Motor neuron (in vitro differentiated cells): Measurements from ENCODE around the gene REXO2. TPM values are rescaled to one million over a fixed set of nuclear protein-coding genes. Genes with fewer than 3 reads are reported as not detected.
A peak's percentile ranks its signal among the peaks of the same experiment; 100 is the strongest.

Source experiments
- ATAC-seq, 8 experiments: fragments of 200-7000 bp; cut with Tn5 transposase; replicated peaks in 6 of 8; 2 replicates each; pipeline ENCODE4 v1.8.0; 2021; ENCODE audit warnings: mild to moderate bottlenecking in 8 of 8, moderate library complexity in 8 of 8
- H3K27ac ChIP-seq, 2 donors: fragments of 250-450 bp; sonication (Bioruptor Pico); 2 replicates each; pipeline ENCODE4 v1.9.0; 2021; ENCODE audit warnings: antibody characterized with exemption in 2 of 2, mild to moderate bottlenecking in 2 of 2, moderate library complexity in 1 of 2
- H3K4me1 ChIP-seq, 2 donors: fragments of 250-450 bp; sonication (Bioruptor Pico); replicated peaks in 1 of 2; 2 replicates each; pipeline ENCODE4 v1.6.1; 2021; ENCODE audit warnings: antibody characterized with exemption in 2 of 2, mild to moderate bottlenecking in 2 of 2, moderate library complexity in 1 of 2
- H3K4me3 ChIP-seq, 5 donors: fragments of 250-450 bp; sonication (Bioruptor Pico); 2 replicates each; pipeline ENCODE4 v1.9.0; 2021; ENCODE audit warnings: antibody characterized with exemption in 5 of 5, mild to moderate bottlenecking in 5 of 5, moderate library complexity in 4 of 5
- WGBS, 10 experiments: fragments of 450-650 bp; shearing (Covaris generic); methylation state at CpG; one replicate each; pipeline ENCODE4 v1.0.0; 2022; 5-methylcytosine and 5-hydroxymethylcytosine counted together
- in situ Hi-C, 9 experiments: fragments of 400-800 bp; cut with MboI; loops; one replicate each; pipeline ENCODE4 v1.15.0; 2021; ENCODE audit warnings: low sequenced_read_pairs in 9 of 9, low pct_unique_long_range_greater_than_20kb in 2 of 9; ENCODE audit not compliant: unreplicated experiment in 9 of 9
- total RNA-seq, 8 experiments: library from RNA; unstranded; fragments of 300-600 nt; gene quantifications; 2 replicates each; pipeline versions ENCODE4 v1.2.3 to v1.2.4, GENCODE V29; 2022

REXO2 gene
- 100 to 1,000 TPM in 2 of 8 experiments, 10 to 100 TPM in 6; 25.6 to 196 (median 49.8) TPM for total RNA-seq

DNA sequence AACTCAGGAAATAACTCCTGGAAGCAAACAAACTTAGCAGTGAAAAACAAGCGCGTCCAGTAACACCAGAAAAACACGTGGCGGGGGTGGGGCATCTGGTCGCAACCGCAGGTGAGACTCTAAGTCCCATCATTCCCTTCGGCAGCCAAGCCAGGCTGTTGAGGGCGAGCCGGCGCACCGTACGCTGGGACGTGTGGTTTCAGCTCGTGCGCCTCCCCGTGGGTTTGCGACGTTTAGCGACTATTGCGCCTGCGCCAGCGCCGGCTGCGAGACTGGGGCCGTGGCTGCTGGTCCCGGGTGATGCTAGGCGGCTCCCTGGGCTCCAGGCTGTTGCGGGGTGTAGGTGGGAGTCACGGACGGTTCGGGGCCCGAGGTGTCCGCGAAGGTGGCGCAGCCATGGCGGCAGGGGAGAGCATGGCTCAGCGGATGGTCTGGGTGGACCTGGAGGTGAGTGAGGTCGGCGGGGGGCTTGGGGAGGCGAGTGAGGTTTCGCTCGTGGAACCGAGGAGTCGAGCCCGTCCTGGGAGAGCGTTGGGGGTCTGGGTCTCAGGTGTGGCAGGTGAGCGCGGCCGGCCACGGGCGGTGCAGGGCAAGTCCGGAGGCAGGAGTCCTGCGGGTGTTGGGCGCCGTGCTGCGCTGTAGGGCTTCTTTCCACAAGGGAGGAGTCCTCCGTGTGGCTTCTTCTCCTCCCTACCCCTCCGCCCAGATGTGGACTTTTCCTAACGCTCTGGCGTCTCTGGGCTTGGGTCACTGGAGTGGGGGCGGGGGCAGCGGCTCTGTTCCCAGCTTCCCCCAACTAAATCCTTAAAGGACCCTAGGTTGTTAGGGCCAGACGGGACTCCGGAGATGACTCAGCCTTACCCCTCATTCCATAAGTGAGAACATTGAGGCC is at the start of gene REXO2:
REXO2 (plus strand) TSS at position 239 of the 892 bp plus-strand sequence; CDS start at position 301, 62 bp downstream.
- 0 to 2% (median 0%) methylated on average over 1 to 18 of the region's 64 CpGs; no CpG with 5 or more reads in 3 of the 10 experiments for WGBS, 10 experiments
- in situ Hi-C loops: no loop called here
- peak within 1 kb of the TSS; percentile 57 to 97 (median 78) for H3K4me3 ChIP-seq
- peaks cover 7 to 17% of the 10 kb centered on the region in 2 donors for H3K4me1 ChIP-seq
- H3K27ac ChIP-seq: peak within 1 kb of the TSS in 1 of 2 donors; percentile 21
- ATAC-seq: peak; percentile 90 to 98 (median 96)

- no peaks in the 10 kb centered on the region for H3K4me1 ChIP-seq
- H3K27ac ChIP-seq: no peak overlapping the region
- no peak for ATAC-seq
- H3K4me3 ChIP-seq: no peak overlapping the region
- 40 to 100% (median 86%) methylated on average over 2 to 4 of the region's 4 CpGs for WGBS, 10 experiments
- in situ Hi-C loops: no loop called here
These were observed 46.3 kb upstream of the REXO2 start for GRCh38 chr11:114392735-114393667.

DNA sequence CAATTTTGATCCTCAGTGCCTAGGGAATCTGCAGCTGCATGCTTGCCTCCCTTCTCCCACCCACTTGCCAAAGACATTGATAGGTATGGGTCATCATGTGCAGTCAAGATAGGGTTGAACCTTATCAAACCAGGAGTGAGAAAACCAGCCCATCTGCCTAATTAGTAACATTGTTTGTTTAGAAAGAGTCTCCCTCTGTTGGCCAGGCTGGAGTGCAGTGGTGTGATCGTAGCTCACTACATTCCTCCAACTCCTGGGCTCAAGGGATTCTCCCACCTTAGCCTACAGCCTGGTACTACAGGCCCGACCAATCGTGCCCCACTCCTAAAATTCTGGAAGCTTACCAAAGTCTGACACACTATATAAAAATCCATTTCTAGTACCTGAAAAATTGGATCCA is 43.5 kb upstream of the REXO2 start:
- no peak for ATAC-seq
- in situ Hi-C loops: no loop called here
- Histone ChIP-seq H3K4me3 (no peak overlapping the region), H3K4me1 (peaks cover 2 to 11% of the 10 kb centered on the region in 2 donors), H3K27ac (no peak overlapping the region)
- WGBS, 10 experiments: 11 to 85% (median 51%) methylated on average over 1 to 3 of the region's 3 CpGs; no CpG with 5 or more reads in 2 of the 10 experiments

- H3K4me1 ChIP-seq: peaks cover 2 to 16% of the 10 kb centered on the region in 2 donors
- no peak overlapping the region for H3K4me3 ChIP-seq
- in situ Hi-C loops: no loop called here
- ATAC-seq: no peak
- H3K27ac ChIP-seq: no peak overlapping the region
These were observed 42.4 kb upstream of the REXO2 start for GRCh38 chr11:114396916-114397315.

DNA sequence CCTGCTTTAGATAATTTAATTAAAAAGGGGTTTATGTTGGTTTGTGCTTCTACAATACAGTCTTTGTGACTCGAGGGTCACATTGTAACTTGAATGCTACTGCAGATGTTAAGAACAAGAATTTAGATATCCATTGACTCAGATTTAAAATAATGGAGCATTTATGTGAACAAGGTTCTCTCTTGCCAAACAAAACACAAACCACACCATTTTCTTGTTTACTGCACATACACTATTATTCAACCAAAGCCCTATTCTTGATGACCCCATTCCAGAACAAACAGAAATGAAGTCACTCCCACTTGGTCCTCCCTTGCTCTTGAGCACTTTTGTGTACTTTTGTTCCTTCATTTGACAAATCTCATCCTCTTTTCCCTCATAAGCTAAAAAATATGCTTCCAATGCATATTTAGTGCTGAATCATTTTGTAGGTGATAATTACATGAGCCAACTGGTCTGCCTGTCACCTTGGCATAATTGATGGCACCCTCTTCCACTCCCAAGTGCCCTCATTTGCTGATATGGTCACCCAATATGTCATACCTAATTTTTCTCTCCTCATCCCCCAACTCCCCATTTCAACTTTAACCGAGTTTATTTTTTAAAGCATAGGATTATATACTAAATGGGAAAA is 41.8 kb upstream of the REXO2 start:
- Histone ChIP-seq H3K27ac (no peak overlapping the region), H3K4me1 (peaks cover 2 to 18% of the 10 kb centered on the region in 2 donors), H3K4me3 (no peak overlapping the region)
- no peak for ATAC-seq
- 43 to 100% (median 84%) methylated on average over 1 to 2 of the region's 2 CpGs for WGBS, 10 experiments
- in situ Hi-C loops: no loop called here

DNA sequence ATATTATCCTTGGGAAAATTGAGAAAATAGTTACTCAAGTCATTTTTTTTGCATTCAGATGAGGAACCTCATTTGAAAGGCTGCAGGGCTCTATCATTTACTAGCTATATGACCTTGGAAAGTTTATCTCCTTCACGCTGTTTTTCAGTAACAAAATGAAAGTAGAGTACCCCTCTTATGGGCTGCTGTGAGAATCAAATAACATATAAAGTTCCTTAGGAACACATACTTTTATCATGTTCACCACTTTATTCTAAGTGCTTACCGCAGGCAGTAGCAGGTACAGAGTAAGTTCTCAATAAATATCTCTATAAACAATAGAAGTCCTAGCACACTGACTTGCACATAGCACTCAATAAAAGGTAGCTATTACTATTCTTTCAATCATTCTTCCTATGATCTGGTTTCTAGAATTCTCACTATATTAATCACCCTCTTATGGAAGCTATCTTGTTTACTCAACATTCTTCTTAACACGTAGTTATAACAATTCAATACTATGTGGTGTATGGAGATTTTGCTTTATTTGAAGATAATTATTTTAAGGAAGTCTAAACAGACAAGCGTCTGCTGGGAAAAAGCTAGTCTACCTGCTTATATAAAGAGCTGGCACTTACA is 40.9 kb upstream of the REXO2 start:
- H3K4me3 ChIP-seq: peak overlapping the region in 1 of 5 donors; percentile 66
- ATAC-seq: no peak
- in situ Hi-C loops: no loop called here
- 88 to 100% (median 95%) methylated on average over 1 to 4 of the region's 4 CpGs; no CpG with 5 or more reads in 1 of the 10 experiments for WGBS, 10 experiments
- H3K4me1 ChIP-seq: peaks cover 2 to 21% of the 10 kb centered on the region in 2 donors
- H3K27ac ChIP-seq: no peak overlapping the region

DNA sequence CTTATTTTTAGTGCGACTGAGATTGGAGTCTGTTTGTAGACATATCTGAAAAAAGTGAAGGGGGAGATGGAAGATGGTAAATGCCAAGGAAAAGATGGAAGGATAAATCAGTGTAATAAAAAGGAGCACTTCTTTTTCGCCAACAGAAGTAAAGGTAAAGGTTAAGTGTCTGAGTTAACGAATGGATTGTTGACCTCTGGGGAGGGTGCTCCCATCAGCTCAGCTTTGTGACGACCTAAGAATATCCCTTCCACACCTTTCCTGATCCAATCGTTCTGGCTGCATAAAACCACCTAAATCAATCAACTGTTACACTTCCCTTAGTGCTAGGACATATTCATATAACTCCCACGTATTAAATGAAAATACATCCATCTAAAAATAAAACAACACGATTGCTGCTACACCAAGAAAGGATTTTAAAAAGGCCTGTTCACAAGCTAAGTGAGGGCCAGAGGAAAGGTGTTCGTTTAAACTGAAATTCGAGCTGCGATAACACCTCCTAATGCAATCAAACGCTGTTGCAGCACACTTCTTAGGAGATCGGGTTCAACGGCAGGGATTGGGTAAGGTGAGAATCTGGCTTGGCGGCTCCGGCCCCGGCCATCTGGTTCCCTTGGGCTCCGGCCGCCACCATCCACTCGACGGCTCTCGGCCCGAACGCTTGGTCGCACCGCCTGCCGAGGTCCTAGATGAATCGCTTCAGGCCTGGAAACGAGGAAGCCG is 39.6 kb upstream of the REXO2 start:
- Histone ChIP-seq H3K27ac (peak overlapping the region; percentile 93 to 96), H3K4me1 (peaks cover 2 to 21% of the 10 kb centered on the region in 2 donors), H3K4me3 (peak overlapping the region; percentile 64 to 84 (median 72))
- in situ Hi-C loops: no loop called here
- peak; percentile 21 to 63 (median 47) for ATAC-seq
- 5 to 47% (median 14%) methylated on average over 3 to 14 of the region's 29 CpGs for WGBS, 10 experiments

DNA sequence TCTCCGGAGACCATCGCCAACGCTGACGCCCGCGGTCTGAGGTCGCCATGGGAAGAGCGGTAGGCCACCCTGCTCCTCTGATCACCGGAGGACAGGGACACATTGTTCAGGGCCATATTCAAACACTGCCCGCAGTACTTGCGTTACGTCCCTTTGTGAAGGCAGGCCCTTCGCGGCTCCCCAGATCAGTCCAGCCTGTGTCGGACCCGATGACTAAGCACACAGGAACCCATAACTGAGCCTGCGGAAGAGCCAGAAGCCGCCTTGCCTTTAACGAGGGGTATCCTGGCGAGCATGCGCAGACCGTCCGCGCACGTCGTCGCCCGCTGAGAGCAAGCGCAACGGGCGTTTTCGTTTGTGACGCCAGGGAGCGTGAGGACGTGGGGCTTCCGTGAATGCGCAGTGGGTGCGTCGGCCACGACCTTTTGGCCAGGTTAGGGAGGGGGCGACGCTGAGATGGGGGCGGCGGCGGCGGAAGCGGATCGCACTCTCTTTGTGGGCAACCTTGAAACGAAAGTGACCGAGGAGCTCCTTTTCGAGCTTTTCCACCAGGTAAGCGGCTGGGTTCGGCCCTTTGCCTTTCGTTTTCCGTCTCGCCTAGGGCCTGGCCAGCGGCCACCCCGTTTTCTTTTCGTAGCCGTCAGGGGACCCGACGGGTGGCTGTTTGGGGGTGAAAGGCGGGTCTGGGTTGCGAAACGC is 38.9 kb upstream of the REXO2 start, which contains the start of the genes C11orf71 and RBM7:
C11orf71 (minus strand) TSS at position 296 of the 699 bp plus-strand sequence; CDS start at position 116, 180 bp downstream.
RBM7 (plus strand) TSS at position 451 of the 699 bp plus-strand sequence; CDS start at position 457, 6 bp downstream.
- in situ Hi-C loops: no loop called here
- Histone ChIP-seq H3K4me3 (peak within 1 kb of the TSS; percentile 64 to 84 (median 72)), H3K4me1 (peaks cover 2 to 21% of the 10 kb centered on the region in 2 donors), H3K27ac (peak within 1 kb of the TSS; percentile 93 to 96)
- WGBS, 10 experiments: 0% methylated on average over 2 to 18 of the region's 65 CpGs; no CpG with 5 or more reads in 6 of the 10 experiments
- peak; percentile 89 to 96 (median 94) for ATAC-seq

DNA sequence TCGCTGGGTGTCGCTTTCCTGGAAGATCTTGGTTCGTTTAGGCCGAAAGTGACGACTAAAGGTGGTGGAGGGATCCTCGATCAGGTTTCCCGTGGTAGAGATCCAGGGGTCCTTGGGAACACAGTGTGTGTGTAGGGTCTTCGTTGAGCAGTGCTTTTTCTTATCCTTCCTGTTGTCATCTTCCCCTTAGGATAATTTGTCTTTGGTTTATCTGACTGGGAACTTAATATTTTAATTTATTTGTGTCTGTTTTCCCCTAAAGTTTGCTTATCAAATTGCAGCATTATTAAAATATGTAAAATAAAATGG is 38.4 kb upstream of the REXO2 start:
- peak overlapping the region; percentile 93 to 96 for H3K27ac ChIP-seq
- peaks cover 2 to 21% of the 10 kb centered on the region in 2 donors for H3K4me1 ChIP-seq
- H3K4me3 ChIP-seq: peak overlapping the region; percentile 64 to 84 (median 72)
- in situ Hi-C loops: no loop called here
- WGBS, 10 experiments: 0% methylated on average over 3 to 7 of the region's 8 CpGs; no CpG with 5 or more reads in 8 of the 10 experiments
- ATAC-seq: no peak

GRCh38 chr11:114401311-114401710 is 38.0 kb upstream of the REXO2 start:
- ATAC-seq: no peak
- WGBS, 10 experiments: 0 to 4% (median 0%) methylated on average over 3 to 4 of the region's 4 CpGs
- in situ Hi-C loops: no loop called here
- Histone ChIP-seq H3K27ac (peak overlapping the region; percentile 93 to 96), H3K4me3 (peak overlapping the region; percentile 64 to 84 (median 72)), H3K4me1 (peaks cover 2 to 21% of the 10 kb centered on the region in 2 donors)

GRCh38 chr11:114412946-114413345 is 26.3 kb upstream of the REXO2 start:
- Histone ChIP-seq H3K4me1 (no peaks in the 10 kb centered on the region), H3K4me3 (no peak overlapping the region), H3K27ac (no peak overlapping the region)
- in situ Hi-C loops: no loop called here
- 65 to 100% (median 91%) methylated on average over 1 to 4 of the region's 4 CpGs; no CpG with 5 or more reads in 1 of the 10 experiments for WGBS, 10 experiments
- ATAC-seq: no peak
